Measurements from ENCODE around the gene CD244.

DNA sequence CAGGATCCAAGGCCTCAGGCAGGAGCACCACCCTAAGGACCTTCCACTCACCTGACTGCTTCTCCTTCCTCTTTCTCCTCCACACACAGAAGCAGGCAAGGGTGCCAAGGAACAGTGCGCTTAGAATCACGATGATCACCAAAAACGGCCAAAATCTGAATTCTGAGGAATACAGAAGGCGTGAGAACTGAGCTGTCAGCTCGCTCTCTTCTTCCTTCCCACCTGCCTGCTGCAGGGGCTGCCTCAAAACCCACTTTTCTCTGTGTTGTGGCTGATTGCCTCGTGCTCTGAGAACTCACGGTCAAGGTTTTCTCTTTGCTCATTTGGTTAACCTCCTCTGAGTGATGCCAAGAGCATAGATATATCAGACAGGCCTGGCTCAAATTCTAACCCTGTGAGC lies 23.8 kb downstream of the CD244 start:
- TF ChIP-seq, protein P1, sequence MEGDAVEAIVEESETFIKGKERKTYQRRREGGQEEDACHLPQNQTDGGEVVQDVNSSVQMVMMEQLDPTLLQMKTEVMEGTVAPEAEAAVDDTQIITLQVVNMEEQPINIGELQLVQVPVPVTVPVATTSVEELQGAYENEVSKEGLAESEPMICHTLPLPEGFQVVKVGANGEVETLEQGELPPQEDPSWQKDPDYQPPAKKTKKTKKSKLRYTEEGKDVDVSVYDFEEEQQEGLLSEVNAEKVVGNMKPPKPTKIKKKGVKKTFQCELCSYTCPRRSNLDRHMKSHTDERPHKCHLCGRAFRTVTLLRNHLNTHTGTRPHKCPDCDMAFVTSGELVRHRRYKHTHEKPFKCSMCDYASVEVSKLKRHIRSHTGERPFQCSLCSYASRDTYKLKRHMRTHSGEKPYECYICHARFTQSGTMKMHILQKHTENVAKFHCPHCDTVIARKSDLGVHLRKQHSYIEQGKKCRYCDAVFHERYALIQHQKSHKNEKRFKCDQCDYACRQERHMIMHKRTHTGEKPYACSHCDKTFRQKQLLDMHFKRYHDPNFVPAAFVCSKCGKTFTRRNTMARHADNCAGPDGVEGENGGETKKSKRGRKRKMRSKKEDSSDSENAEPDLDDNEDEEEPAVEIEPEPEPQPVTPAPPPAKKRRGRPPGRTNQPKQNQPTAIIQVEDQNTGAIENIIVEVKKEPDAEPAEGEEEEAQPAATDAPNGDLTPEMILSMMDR (IDR thresholded peaks at IDR 0.05): no peak
- TF ChIP-seq POLR2A (IDR thresholded peaks at IDR 0.05): no peak
